K562 (cell line): ENCODE results near the gene ZFAND2B. TPM values are rescaled to one million over a fixed set of nuclear protein-coding genes. Genes with fewer than 3 reads are reported as not detected.

Experiments used
- HNRNPL ChIP-seq: fragments of 200-400 bp; formaldehyde crosslinking; IDR thresholded peaks from 2 replicates; pipeline ENCODE4 v1.6.1; 2017; ENCODE audit warnings: low read depth, mild to moderate bottlenecking, low read length
- RB1 ChIP-seq: fragments of 450-650 bp; IDR thresholded peaks from 2 replicates; pipeline ENCODE4 v1.6.1; 2017; ENCODE audit warnings: low read depth, mild to moderate bottlenecking
- SIN3B ChIP-seq: fragments of 450-650 bp; IDR thresholded peaks from 2 replicates; pipeline ENCODE4 v1.6.1; 2017; ENCODE audit warnings: low read depth, mild to moderate bottlenecking, moderate library complexity
- SUPT5H ChIP-seq: fragments of 450-650 bp; IDR thresholded peaks from 2 replicates; pipeline ENCODE4 v1.6.1; 2016
- polyA plus RNA-seq, 8 experiments: library from polyadenylated mRNA; depleted of rRNA in 4 of 8; stranded (reverse) in 5 of 8; unstranded in 3 of 8; fragments of >200 nt; fragmentation: Nextera tagmentation in 2 of 8; fragmentation: Illumina TruSeq in 1 of 8; extraction: Ambion mirVana in 2 of 8; extraction: Trizol in 1 of 8; gene quantifications; 2 replicates each; pipeline versions ENCODE4 v1.2.1 to v1.2.3, GENCODE V29; 2011 to 2014; ENCODE audit warnings: inconsistent platforms in 1 of 8, missing spikeins in 1 of 8
- total RNA-seq, 7 experiments: library from RNA; depleted of rRNA in 6 of 7; stranded (reverse); fragments of >200 nt in 6 of 7; fragmentation: Illumina TruSeq in 2 of 7; extraction: Trizol in 2 of 7; gene quantifications; 2 replicates each; pipeline versions ENCODE4 v1.2.1 to v1.2.3, GENCODE V29; 2011 to 2021; ENCODE audit warnings: low replicate concordance in 1 of 7
- TF ChIP-seq, protein P1 (sequence below), 2 experiments: fragments of 450-650 bp in 1 of 2; sonication (generic) in 1 of 2; formaldehyde crosslinking in 1 of 2; IDR thresholded peaks; 2 replicates each; pipeline versions ENCODE4 v1.7.1 to v1.9.0; 2016 to 2022; ENCODE audit warnings: inconsistent platforms in 1 of 2, mild to moderate bottlenecking in 1 of 2, missing genetic modification reagents in 1 of 2
- TF ChIP-seq, protein P2 (sequence below): fragments of 250-450 bp; sonication (Bioruptor Pico); IDR thresholded peaks from 2 replicates; pipeline ENCODE4 v1.4.0; 2020; ENCODE audit warnings: mild to moderate bottlenecking, moderate library complexity
- TF ChIP-seq, protein P3 (sequence below): fragments of 250-450 bp; sonication (Bioruptor Pico); IDR thresholded peaks from 2 replicates; pipeline ENCODE4 v1.5.0; 2021; ENCODE audit warnings: mild to moderate bottlenecking, moderate library complexity

Gene ZFAND2B
- total and polyA plus RNA-seq, 9 of the 15 experiments (the other 6 are each of a cell fraction or from before 2014, with no cell fraction given): 9.9 to 33.3 (median 26.1) TPM

DNA sequence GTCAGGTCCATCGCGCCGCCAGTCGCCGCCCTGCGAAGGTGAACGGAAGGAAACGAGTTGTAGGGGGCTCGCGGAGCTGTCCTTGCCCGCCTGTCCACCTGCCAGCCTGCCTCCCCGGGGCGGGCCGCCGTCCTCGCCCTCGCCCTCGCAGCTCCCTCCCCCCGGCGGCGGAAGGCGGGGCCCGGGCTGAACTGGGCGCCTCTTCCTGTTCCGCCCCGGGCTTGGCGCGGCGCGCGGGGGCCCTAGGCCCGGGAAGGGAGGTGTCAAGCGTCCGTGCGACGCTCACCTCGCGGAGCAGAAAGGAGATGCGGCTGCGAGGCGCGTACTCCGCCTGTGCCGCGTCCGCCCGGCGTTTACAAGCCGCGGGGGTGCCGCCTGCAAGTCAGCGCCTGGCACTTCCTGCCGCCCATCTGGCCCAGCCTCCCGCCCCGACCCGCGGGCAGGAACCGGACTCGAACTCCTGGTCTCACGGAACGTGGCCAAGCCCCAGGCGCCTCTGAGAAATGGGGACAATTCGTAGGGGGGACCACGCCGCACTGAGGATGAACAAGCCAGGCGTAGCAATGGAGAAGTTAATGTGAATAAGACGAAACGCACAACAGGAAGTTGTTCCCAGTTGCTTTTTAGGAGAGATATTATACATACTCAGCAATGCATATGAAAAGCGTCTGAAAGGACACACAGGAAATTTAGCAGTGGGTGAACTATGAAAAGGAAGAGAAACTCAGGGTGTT is 29.6 kb upstream of the ZFAND2B start, which contains the start of gene CNPPD1 (continued):
- TF ChIP-seq, protein P1, sequence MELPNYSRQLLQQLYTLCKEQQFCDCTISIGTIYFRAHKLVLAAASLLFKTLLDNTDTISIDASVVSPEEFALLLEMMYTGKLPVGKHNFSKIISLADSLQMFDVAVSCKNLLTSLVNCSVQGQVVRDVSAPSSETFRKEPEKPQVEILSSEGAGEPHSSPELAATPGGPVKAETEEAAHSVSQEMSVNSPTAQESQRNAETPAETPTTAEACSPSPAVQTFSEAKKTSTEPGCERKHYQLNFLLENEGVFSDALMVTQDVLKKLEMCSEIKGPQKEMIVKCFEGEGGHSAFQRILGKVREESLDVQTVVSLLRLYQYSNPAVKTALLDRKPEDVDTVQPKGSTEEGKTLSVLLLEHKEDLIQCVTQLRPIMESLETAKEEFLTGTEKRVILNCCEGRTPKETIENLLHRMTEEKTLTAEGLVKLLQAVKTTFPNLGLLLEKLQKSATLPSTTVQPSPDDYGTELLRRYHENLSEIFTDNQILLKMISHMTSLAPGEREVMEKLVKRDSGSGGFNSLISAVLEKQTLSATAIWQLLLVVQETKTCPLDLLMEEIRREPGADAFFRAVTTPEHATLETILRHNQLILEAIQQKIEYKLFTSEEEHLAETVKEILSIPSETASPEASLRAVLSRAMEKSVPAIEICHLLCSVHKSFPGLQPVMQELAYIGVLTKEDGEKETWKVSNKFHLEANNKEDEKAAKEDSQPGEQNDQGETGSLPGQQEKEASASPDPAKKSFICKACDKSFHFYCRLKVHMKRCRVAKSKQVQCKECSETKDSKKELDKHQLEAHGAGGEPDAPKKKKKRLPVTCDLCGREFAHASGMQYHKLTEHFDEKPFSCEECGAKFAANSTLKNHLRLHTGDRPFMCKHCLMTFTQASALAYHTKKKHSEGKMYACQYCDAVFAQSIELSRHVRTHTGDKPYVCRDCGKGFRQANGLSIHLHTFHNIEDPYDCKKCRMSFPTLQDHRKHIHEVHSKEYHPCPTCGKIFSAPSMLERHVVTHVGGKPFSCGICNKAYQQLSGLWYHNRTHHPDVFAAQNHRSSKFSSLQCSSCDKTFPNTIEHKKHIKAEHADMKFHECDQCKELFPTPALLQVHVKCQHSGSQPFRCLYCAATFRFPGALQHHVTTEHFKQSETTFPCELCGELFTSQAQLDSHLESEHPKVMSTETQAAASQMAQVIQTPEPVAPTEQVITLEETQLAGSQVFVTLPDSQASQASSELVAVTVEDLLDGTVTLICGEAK (IDR thresholded peaks at IDR 0.05): peak; percentile 76
- TF ChIP-seq, protein P1 (CRISPR knock-in tag; IDR thresholded peaks at IDR 0.05): no peak
- TF ChIP-seq, protein P2, sequence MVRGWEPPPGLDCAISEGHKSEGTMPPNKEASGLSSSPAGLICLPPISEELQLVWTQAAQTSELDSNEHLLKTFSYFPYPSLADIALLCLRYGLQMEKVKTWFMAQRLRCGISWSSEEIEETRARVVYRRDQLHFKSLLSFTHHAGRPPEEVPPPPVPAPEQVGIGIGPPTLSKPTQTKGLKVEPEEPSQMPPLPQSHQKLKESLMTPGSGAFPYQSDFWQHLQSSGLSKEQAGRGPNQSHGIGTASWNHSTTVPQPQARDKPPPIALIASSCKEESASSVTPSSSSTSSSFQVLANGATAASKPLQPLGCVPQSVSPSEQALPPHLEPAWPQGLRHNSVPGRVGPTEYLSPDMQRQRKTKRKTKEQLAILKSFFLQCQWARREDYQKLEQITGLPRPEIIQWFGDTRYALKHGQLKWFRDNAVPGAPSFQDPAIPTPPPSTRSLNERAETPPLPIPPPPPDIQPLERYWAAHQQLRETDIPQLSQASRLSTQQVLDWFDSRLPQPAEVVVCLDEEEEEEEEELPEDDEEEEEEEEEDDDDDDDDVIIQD: 0 out of 2 replicates have a peak, but pooled peaks have one; percentile 60
- TF ChIP-seq, protein P3, sequence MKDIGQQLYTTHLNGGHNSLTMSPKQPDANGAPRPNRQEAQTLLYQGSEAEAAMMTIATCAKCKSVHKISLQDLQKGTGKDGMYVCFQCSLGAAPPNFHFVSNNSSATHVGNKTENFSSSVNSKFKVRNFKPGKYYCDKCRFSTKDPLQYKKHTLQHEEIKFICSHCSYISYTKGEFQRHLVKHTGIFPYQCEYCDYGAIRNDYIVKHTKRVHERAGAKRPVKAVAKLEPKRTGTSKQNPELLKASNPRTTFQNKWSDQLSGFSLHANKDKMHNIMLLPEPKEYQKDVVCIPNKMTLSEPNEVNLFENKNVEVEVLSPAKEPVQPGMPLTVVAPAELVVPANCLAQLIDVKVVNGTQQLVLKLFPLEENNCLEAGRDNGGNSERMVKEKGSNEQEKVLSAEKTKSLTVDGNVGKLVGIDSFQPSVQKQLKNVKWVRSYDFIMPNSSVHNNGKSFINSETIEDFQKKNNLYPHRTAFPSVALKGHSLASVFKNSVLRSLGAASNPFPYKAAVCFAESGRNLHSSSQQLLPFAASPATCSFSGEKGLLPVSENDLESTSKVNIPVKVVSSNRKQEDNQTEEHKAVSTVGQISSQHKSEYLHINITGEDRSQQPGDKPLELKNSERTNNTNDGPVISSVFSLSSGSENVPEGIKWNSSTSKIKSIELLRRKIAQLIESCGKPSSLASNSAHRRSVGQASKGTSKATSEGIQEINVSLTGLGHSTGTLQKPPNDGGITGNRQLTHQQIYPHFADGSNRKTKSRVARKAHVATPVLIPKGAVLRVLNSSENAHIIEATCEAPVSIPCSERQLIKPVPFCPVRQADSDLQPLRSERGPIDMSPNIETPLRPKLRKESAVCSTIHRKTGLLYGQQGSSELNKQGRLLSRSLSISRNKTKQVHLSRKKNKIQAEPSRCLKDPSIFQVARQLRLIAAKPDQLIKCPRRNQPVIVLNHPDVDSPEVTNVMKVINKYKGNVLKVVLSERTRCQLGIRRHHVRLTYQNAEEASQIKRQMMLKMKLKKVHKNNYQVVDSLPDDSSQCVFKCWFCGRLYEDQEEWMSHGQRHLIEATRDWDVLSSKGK (CRISPR knock-in tag): no peak
- TF ChIP-seq RB1 (peak; percentile 83; the same call in 1 of the 2 replicates), SIN3B (peak; percentile 44; the same call in 1 of the 2 replicates), HNRNPL (peak; percentile 96), SUPT5H (peak; percentile 75)
